Measurements from ENCODE around the gene HYAL3. TPM values are rescaled to one million over a fixed set of nuclear protein-coding genes. Genes with fewer than 3 reads are reported as not detected.
A peak's percentile ranks its signal among the peaks of the same experiment; 100 is the strongest.

HYAL3 gene
- total RNA-seq, 2 donors from 2014 or later: 4.1 to 10.7 TPM

DNA sequence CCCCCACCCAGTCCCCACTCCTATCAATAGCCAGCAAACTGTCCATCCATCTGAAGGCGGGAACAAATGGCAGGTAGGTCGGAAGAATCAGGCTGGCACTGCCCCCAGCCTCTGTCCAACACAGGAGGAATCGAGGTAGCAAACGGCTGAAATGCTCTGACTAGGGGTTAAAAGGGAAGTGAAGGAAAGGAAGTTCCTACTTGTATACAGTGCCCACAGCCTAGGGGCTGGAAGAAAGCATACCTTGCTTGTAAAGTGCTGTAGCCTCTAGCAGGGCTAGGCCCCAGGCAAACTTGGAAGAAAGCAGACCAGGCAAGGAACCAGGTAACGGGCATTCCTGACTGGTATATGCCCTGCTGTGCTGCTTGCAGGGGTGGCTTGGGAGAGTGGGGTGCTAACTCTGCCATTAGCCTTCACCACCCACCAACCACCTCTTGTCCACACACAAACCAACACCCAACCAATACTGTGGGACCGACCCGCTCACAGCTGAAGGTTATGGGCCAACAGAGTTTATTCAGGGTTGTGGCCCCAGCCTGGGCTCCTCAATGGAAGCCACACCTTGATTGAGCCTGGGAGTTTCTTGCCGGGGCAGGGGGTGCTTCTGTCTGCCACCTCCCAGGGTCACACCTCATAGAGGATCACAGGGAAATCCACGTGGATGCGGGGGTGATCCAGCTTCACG is 26.4 kb upstream of the HYAL3 start:
- no peak for DNase-seq (ENCODE audit: low spot score)
- TF ChIP-seq POLR2A (IDR thresholded peaks at IDR 0.05): no peak
- no peak for TF ChIP-seq POLR2AphosphoS5 (IDR thresholded peaks at IDR 0.05)
- TF ChIP-seq, protein P1, sequence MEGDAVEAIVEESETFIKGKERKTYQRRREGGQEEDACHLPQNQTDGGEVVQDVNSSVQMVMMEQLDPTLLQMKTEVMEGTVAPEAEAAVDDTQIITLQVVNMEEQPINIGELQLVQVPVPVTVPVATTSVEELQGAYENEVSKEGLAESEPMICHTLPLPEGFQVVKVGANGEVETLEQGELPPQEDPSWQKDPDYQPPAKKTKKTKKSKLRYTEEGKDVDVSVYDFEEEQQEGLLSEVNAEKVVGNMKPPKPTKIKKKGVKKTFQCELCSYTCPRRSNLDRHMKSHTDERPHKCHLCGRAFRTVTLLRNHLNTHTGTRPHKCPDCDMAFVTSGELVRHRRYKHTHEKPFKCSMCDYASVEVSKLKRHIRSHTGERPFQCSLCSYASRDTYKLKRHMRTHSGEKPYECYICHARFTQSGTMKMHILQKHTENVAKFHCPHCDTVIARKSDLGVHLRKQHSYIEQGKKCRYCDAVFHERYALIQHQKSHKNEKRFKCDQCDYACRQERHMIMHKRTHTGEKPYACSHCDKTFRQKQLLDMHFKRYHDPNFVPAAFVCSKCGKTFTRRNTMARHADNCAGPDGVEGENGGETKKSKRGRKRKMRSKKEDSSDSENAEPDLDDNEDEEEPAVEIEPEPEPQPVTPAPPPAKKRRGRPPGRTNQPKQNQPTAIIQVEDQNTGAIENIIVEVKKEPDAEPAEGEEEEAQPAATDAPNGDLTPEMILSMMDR (IDR thresholded peaks at IDR 0.05): no peak
- H3K4me1 ChIP-seq (replicated peaks): peaks cover 9% of the 10 kb centered on the region
- no peaks in the 10 kb centered on the region for H3K27me3 ChIP-seq (replicated peaks; ENCODE audit: insufficient read depth)
- H3K4me3 ChIP-seq: no peak overlapping the region
- WGBS: 86% methylated on average over 11 of the region's 11 CpGs
- H3K27ac ChIP-seq: no peak overlapping the region
- intact Hi-C loops (cut with DNase I): no loop called here
- no peaks in the 10 kb centered on the region for H3K9me3 ChIP-seq
- peaks cover 0 to 11% of the 10 kb centered on the region in 2 donors for H3K36me3 ChIP-seq

DNA sequence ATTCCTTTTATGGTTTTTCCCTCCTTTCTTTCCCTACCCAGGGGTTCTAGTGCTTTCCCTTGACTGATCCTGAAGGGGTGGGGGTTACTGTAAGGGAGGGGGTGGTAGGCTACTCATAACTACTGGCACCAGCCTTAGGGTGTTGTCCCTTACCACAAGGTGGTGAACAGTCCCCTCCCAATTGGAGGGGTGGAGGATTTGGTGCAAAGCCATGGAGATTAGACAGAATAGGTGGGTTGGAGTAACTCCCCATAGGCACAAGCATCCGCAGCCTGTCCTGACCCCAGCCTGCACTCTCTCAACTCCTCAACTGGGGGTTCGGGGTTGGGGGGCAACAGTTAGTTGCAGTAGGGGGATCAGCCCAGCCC is 25.9 kb upstream of the HYAL3 start:
- no peaks in the 10 kb centered on the region for H3K9me3 ChIP-seq
- peak overlapping the region in 1 of 2 donors; percentile 95 for H3K27ac ChIP-seq
- H3K36me3 ChIP-seq: peaks cover 0 to 6% of the 10 kb centered on the region in 2 donors
- intact Hi-C loops (cut with DNase I): no loop called here
- peaks cover 14% of the 10 kb centered on the region for H3K4me1 ChIP-seq (replicated peaks)
- DNase-seq (ENCODE audit: low spot score): no peak
- TF ChIP-seq, protein P1 (IDR thresholded peaks at IDR 0.05): no peak
- TF ChIP-seq POLR2AphosphoS5 (IDR thresholded peaks at IDR 0.05) (no peak), POLR2A (IDR thresholded peaks at IDR 0.05) (no peak)
- 85% methylated on average over 2 of the region's 2 CpGs for WGBS
- H3K4me3 ChIP-seq: no peak overlapping the region
- H3K27me3 ChIP-seq (replicated peaks; ENCODE audit: insufficient read depth): no peaks in the 10 kb centered on the region

DNA sequence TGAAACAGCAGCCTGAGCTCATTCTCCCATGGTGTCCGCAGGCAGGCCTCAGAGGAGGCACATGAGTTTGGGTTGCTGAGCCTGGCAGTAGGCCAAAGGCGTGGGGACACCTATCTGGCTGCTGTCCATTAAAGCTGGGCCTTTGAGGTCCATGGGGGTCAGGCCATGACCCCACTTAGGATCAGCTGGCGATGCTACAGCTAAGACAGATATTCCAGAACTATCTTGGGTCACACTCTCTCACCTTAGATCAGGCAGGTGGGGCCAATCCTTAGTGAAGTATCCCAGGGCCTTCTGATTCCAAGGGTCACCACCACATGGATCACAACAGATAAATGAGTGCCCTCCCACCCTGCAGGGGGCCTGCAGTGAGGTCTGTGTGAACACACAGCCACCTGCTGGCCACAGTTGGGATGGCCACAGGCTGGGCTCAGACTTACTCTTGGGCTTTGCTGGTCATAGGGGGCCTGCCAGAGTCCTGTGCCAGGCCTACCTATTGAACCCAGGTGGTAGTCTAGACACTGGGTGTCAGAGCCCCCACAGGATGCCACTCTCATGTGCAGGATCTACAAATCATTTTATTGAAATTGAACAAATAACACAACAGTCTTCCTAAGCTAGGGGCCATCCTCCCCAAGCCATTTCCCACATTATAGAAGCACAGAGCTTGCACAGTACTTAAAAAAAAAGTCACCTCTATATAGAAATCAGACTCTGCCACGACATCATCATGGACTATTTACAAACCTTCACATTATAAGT is 25.3 kb upstream of the HYAL3 start:
- Histone ChIP-seq H3K27ac (peak overlapping the region; percentile 24 to 95), H3K36me3 (peaks cover 0 to under 1% of the 10 kb centered on the region in 2 donors), H3K9me3 (no peaks in the 10 kb centered on the region), H3K4me1 (replicated peaks) (peaks cover 17% of the 10 kb centered on the region), H3K27me3 (replicated peaks; ENCODE audit: insufficient read depth) (no peaks in the 10 kb centered on the region), H3K4me3 (no peak overlapping the region)
- peak; percentile 56 for DNase-seq (ENCODE audit: low spot score)
- WGBS: 66% methylated on average over 3 of the region's 4 CpGs
- TF ChIP-seq POLR2AphosphoS5 (IDR thresholded peaks at IDR 0.05) (peak; percentile 31), POLR2A (IDR thresholded peaks at IDR 0.05) (no peak)
- TF ChIP-seq, protein P1 (IDR thresholded peaks at IDR 0.05): peak; percentile 69 to 91 (median 82)
- intact Hi-C loops (cut with DNase I): loop anchor here (5.0 kb wide), 1 partner anchor 87 kb away; the partner anchor contains the start of gene GNAI2

DNA sequence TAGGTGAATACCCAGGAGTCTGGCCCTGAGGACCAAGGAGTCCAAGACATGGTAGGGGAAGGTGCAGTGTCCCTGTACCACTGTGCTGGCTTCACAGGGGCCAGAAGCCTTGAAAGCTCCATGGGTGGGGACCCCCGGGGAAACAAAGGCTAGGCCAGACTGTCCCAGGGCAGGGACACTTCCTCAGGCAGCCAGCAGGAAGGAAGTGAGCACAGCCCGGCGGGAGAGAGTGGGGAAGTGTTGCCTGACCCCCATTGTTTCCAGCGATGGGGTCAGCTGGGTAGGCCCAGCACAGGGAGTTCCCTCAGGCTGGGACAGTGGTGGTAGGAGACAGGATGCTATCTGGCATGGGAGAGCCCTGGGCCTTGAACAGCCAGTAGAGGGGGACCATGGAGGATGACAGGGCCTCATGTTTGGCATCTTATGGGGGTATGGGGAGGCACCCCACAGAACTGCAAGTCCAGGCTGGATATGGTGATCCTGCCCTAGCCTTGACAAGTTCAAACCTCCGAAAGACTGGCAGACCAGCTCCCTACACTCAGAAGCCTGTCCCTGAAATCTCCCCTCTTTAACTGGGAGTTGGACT is 24.5 kb upstream of the HYAL3 start:
- H3K27me3 ChIP-seq (replicated peaks; ENCODE audit: insufficient read depth): no peaks in the 10 kb centered on the region
- peak overlapping the region; percentile 88 to 95 for H3K27ac ChIP-seq
- TF ChIP-seq POLR2AphosphoS5 (IDR thresholded peaks at IDR 0.05) (no peak), POLR2A (IDR thresholded peaks at IDR 0.05) (no peak)
- TF ChIP-seq, protein P1 (IDR thresholded peaks at IDR 0.05): no peak
- no peak overlapping the region for H3K4me3 ChIP-seq
- 59% methylated on average over 5 of the region's 5 CpGs for WGBS
- H3K4me1 ChIP-seq (replicated peaks): peaks cover 17% of the 10 kb centered on the region
- intact Hi-C loops (cut with DNase I): loop anchor here (2.0 to 5.0 kb wide), 2 partner anchors 63 to 86 kb away; partner anchors contain the start of gene GNAI2
- no peaks in the 10 kb centered on the region for H3K9me3 ChIP-seq
- no peaks in the 10 kb centered on the region for H3K36me3 ChIP-seq
- no peak for DNase-seq (ENCODE audit: low spot score)

All from prostate gland (tissue), 2 donors.